HG02623 (cell line): ENCODE data around the gene LTBP3.
A peak's percentile ranks its signal among the peaks of the same experiment; 100 is the strongest.
"Not testable (repeated sequence)": the region's sequence is repeated elsewhere in the genome, so short reads cannot be mapped to it uniquely, and the experiment has no call there.

Experiments used
- ATAC-seq: cut with Tn5 transposase; IDR thresholded peaks from one replicate; pipeline ENCODE4 v1.9.1; 2021; ENCODE audit warnings: moderate library complexity; ENCODE audit not compliant: unreplicated experiment

The LTBP3 gene

DNA sequence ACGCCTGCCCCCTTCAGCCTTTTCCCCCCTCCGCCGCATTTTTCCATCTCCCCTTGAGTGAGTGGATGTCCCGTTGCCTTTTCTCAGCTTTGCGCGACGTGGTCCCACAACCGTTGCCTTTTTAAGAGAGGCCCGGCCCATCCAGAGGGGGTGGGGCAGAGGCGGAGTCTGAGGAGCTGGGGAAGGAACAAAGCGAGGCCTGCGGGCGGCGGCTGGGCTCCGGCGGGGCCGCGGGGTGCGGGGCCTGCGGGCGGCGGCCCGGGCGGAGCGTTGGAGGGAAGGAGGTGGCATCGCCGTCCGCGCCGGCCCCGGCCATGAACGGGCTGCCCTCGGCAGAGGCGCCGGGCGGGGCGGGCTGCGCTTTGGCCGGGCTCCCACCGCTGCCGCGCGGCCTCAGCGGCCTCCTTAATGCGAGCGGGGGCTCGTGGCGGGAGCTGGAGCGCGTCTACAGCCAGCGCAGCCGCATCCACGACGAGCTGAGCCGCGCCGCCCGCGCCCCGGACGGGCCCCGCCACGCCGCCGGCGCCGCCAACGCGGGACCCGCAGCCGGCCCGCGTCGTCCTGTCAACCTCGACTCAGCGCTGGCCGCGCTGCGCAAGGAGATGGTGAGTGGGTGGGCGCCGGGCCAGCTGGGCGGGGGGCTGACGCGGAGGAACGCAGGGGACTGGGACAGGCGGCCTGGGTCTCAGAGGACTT lies 14.3 kb upstream of the LTBP3 start, which contains the start of gene FAM89B:
TSS of gene FAM89B (plus strand) at position 183 of the 696 bp plus-strand sequence. CDS start at position 315, 132 bp downstream.
- no peak for ATAC-seq

DNA sequence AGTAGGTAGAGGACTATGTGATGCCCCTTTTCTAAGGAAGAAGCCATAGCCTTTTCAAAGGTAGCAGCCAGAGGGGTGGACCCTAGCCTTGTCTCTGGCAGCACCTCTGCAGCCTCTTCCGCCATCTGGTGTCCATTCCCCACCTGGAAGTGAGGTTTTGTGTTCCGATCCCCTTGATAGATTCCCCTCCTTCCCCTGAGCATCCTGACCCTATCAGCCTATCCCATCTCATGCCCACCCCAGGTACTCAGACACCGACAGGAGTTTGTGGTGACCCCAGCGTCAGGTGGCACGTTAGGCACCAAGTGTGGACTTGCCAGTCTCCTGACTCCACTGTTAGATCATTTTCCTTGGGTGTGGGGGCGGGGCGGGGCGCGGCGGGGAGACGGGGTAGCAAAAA lies 13.8 kb upstream of the LTBP3 start:
- no peak for ATAC-seq

DNA sequence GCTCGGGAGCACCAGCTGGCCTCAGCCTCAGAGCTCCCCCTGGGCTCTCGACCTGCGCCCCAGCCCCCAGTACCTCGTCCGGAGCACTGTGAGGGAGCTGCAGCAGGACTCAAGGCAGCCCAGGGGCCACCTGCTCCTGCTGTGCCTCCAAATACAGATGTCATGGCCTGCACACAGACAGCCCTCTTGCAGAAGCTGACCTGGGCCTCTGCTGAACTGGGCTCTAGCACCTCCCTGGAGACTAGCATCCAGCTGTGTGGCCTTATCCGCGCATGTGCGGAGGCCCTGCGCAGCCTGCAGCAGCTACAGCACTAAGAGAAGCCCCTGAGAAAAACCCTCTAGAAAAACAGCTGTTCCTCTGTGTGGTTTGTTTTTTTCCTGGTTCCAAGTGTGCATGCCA lies 13.3 kb upstream of the LTBP3 start:
- no peak for ATAC-seq

DNA sequence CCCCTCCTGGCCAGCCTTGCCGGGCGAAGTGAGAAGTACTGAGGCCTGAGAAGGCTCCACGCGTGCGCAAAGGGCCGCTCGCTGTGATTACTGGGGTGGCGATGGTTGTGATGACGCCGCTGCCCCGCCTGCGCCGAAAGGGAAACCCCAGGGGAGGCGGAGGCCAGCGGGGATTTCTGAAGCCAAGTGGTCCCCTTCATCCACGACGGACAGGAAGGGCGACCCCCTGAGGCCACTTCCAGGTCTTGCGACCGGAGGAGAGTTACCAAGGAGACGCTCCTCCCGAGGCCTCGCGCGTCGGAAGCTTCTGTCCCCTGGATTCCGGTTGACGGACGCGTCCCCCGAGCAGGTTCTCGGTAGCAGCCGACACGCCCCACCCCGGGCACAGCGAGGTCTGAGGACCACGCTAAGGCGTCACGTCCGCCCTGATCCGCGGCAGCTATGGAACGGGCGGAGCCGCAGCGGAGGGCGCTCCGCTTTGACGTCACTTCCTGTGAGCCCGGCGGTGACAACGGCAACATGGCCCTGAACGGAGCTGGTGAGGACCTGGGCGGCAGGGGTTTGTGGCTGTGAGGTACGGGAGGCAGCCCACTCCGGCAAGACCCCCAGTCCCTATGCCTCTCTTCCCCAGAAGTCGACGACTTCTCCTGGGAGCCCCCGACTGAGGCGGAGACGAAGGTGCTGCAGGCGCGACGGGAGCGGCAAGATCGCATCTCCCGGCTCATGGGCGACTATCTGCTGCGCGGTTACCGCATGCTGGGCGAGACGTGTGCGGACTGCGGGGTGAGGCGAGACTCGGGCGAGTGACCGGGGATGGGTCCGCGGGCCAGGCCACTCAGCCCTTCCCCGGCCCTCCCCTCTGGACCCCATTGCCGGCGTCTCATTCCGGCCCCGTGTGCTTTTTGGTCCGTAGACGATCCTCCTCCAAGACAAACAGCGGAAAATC lies 12.1 kb upstream of the LTBP3 start, which contains the start of gene ZNRD2:
TSS of gene ZNRD2 (plus strand) at position 505 of the 946 bp plus-strand sequence. CDS start at position 520, 15 bp downstream.
- peak; percentile 49 for ATAC-seq

DNA sequence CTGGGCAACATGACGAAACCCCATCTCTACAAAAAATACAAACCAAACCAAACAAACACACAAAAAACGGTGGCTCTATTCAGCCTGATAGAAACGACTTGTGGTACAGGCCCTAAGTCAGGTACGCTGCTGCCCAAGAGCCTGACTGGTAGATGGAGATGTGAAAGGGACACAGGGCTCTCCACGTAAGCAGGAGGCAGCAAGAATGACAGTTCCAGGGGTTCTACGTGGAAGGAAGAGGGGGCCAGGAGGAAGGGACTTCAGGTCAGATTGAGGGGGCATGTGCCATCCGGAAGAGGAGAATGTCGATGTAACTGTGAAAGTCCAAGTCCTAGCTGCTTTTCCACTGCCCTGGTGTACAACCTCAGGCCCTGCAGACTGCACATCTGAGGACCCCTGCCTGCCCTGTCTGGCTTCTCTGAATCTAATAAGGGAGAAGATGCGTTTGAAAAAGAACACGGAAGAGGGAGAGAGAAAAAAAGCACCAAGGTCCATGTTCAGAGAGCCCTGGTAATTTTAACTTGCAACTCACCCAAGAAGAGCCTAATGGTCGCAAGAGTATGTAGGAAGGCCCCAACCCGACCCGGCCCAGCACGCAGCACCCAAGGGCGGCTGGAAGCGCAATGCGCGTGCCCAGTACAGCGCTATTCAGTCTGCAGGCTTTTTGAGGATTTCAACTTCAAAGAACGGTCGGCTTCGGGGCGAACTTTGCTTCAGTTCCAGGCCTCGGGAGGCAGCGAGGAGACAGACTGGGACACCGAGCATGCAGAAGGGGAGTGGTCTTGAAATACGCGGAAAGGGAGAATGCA lies 11.2 kb upstream of the LTBP3 start:
- no peak for ATAC-seq

DNA sequence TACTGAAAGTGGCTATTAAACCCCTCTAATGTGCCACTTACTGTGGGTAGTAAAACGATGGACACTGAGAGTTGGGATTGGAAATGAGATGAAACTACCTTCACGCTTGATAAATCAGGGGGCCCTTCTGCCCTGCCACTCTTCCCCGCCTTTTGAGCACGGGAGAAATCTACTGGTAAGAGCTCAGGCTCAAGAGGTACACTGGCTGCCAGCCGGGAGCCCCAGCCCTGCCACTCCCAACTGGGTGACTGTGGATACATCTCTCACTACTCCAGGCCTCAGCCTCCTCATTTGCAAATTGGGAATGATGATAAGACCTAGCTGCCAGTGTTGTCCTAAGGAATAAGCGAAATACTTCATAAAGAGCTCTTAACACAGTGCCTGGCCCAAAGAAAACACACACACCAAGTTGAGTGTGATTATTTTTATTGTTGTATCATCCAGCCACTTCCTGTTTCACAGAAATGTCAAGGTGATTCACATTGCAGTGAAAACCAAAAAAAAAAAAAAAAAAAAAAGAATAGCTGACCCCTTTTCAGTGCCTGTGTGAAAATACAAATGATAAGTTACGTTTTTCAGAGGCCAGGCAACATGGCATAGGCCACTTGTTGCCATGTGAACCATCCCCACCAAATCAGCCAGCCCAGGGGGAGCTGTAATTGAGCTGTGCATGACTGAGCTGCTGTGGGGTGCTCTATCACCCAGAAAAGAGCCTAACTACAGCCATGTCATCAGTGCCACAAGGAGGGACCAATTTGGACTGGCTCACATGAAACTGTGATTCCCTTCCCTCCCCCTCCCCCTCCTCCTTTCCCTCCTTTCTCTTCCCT lies 7.7 kb upstream of the LTBP3 start:
- ATAC-seq: no peak

DNA sequence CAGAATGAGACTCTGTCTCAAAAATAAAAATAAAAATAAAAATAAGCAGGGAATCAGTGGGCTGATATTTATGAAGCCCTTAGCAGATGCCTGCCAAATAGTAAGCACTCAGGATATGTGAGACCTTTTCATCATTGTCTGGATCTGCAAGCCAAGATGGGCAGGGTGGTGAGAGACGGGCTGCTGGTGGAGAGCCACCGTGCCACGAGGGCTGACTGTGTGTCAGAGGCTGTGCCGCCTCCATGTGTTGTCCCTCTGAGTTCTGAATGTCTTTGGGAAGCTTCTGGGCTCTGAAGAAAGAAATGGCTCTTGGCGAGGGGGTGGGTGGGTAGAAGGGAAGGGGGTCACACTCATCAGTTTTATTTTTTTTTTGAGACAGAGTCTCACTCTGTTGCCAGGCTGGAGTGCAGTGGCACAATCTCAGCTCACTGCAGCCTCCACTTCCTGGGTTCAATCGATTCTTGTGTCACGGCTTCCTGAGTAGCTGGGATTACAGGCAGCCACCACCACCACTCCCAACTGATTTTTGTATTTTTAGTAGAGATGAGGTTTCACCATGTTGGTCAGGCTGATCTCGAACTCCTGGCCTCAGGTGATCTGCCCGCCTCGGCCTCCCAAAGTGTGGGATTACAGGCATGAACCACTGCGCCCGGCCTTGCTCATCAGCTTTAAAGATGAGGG lies 6.9 kb upstream of the LTBP3 start:
- ATAC-seq: not testable (repeated sequence)

DNA sequence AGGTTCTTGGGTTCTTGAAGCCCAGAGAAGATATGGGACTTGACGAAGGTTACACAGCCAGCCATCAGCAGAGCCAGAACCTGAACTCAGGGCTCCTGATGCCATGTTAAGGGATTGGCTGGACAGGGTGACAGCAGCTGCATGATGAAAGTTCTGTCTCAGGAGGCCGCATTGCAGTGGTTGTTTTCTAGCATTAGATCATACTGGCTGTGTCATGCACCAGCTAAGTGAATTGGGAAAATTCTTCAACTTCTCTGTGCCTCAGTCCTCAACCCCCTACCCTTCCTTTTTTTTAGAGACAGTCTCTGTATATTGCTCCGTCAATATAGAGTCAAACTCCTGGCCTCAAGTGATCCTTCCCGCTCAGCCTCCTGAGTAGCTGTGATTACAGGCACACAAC lies 5.4 kb upstream of the LTBP3 start:
- ATAC-seq: no peak

DNA sequence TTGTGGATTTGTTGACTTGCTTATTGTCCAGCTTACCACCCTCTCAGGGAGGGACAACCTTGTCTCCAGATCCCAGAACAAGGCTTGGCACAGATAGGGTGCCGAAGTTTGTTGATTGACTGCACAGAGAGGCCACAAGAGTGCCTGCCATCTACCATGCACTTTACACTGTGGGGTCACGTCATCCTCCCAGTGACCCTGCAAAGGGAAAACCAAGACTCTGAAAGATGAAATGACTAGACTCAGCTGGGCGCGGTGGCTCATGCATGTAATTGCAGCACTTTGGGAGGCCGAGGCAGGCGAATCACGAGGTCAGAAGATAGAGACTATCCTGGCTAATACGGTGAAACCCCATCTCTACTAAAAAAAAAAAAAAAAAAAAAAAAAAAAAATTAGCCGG lies 4.6 kb upstream of the LTBP3 start:
- no peak for ATAC-seq

DNA sequence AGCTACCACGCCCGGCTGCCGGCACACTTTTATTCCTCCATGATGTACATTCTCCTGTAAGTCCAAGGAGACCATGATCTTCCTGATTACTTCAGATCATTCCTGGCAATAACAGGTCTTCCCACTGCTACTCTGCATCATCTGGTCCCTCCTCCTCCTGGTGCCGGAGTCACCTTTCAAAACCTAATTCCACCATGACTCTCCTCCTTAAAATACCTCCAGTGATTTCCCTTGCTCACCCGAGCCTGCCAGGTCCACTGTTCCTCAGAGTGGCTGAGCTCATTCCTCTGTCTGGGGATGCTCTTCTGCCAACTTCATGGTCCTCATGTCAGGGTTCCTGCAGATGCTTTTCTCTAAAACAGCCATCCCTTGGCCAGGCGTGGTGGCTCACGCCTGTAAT lies 3.9 kb upstream of the LTBP3 start:
- no peak for ATAC-seq

DNA sequence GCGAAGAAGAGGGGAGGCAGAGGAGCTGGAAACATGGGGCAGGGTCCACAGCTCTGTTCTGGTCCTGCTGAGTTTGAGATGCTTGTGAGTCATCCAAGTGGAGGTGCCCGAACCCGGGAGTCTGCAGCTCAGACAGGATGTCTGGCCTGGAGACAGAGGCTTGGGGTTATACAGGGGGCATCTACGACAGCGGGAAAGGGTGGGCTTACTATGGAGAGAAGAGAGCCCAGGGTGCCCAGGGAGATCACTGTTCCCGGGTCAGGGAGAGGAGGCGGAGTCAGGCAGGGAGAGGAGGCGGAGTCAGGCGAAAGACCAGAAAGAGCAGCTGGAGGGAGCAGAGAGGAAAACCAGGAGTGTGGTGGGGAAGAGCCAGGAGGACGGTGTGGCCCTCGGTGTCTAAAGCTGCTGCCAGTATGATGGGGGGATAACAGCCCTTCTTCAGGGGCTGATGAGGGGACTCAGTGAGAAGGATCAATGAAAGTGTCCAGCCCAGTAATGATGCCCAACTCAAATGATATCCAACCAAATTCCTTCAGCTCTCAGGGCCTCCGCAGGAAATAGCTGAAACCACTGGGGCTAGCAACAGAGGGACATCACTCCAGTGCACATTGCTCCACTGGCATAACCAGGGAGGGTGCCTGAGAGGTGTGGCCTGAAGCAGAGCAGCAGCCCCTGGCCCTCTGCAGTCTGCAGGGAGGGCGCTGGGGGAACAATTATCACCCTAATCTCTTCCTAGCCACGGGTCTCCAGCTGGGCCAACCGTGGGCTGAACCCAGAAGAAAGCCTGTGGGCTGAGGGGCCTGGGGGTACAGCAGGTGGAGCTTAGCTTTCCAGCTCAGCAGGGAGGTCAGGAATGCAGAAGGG lies 2.6 kb upstream of the LTBP3 start:
- no peak for ATAC-seq

DNA sequence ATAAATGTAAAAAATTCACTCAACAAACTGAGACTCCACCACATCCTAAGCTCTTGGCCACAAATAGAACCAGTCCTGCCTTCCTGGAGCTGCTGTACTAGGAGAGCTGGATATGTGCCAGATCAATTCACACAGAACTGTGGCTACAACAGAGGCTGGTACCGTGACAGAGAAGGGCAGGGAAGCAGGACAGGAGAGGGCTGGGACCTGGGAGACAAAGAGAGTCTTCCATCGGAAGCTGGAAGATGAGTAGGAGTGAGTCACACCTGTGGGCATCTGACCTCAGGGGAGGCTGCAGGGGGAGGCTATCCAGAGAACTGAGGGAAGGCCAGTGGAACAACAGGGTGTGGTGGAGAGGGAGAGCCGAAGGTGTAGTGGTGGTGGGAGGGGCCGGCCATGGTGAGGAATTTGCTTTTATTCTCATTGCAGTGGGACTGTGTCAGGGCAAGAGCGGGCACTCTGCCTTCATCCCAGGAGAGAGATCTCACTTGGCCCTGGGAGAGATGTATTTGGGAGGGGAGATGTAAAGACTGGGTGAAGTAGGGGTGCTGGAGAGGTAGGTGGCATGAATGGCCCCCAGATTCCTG lies 1.9 kb upstream of the LTBP3 start:
- ATAC-seq: no peak

DNA sequence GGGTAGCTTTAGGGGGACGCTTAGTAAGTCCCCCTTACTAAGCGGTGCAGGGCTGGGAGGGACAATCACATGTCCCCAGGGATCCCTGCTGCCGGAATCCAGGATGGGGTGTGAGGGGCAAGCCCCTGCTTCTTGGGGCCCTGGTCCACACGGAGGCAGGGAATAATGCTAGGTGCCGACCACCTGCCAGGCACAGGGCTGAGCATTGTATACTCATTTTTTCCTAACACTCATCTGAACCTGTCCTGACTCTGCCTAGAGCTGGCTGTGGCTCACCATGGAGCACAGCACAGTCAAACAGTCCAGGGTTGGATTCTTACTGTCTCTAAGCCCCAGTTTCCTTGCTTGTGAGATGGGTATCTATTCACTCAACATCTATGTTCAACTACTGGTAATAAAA lies 1.4 kb upstream of the LTBP3 start:
- no peak for ATAC-seq

DNA sequence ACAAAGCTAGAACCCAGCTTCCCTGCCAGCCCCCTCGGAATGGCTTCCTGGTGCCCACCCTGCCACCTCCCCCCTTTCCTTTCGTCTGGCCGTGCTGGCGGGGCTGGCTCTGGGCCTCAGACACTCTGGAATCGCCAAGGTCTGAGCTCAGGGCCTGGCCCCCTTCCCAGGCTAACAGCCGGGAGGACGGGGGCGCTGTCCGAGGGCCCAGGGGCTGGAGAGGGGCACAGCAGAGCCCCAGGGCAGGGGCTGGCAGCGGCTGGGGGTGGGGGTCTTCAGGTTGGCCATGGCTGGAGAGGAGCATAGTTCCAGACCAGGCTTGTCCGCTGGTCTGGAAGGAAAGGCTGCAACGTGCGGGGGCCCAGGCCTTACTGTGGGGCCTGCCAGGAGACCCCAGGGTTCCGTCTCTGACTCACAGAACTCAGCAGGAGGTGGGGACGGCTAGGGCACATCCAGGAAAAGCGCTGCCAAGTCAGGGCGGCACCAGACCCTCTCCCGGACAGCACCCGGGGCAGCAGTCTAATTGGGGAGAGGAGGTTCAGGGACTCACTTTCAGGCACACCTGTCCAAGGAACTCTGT lies 861 bp upstream of the LTBP3 start:
- no peak for ATAC-seq

DNA sequence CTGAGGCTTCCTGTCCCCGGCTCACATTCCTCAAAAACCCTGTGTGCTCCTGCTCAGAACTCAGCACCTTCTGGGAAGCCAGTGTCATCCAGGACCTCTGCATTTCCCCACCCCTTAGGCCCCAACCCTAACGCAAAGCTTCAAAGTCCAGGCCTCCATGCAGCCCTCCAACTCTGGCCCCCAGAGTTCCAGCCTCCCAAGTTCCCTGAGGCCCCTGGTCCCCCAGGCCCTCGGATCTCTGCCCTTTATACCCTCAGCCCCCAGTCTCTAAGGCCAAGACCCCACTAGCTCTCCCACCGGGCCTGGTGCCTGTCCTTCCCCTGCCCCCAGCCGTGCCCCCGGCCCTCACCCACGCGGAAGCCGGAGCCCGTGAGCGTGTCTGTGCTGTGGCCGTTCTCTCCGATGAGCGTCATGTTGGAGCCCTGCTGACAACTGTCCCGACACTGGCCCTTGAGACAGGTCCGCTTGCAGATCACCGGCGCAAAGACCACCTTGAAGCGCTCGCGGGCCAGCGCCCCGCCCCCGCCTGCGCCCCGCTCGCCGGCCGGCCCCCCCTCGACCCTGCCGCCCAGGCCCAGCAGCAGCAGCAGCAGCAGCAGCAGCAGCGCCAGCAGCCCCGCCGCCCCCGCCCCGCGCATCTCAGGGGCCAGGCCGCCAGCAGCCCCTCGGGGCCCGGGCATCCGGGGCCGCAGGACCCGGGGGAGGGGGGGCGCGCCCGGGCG lies 718 bp downstream of the LTBP3 start:
- ATAC-seq: no peak

DNA sequence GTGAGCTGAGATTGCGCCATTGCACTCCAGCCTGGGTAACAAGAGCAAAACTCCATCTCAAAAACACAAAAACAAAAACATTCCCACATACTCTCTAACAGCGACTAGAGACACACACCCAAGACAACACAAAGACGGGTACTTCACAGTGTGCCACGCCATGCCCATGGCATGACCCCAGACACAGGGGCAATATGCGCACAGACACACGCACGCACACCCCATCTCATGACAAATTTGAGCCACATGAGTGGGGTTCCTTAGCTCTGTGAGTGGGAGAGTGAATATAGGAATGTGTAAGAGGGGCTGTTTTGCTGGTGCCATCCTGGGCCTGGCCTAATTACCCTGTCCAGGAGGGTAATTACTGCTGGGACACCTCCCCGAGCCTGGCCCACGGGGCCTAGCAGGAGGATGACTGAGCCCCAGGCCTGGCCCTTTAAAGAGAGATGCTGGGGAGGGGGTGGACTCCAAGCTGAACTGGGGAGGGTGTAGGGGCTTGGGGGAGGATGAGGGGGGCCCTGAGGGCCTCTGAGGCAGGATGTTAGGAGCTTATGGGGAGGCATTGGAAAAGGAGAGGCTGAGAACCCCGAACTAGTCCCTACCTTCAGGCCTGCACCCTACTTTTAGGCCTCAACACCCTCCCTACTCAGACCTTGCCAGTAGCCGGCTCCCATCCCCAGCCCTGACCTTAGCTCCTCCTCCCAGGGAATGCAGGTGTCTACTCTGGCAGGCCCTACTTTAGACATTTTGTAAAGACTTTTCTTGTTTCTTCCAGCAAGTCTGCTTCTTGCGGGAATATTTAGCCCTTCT lies 1.5 kb downstream of the LTBP3 start:
- no peak for ATAC-seq
